WI38 (cell line): ENCODE measurements around the gene NOS1AP.

Experiments used
- H3K4me3 ChIP-seq: 2 replicates; pipeline ENCODE4 v1.5.1; 2011; ENCODE audit warnings: low read depth, mild to moderate bottlenecking, control low read depth, low read length
- CTCF ChIP-seq: IDR thresholded peaks from 2 replicates; pipeline ENCODE4 v1.5.1; 2012; ENCODE audit warnings: low read depth, mild to moderate bottlenecking, control low read depth, low read length

Gene NOS1AP

GRCh38 chr1:162283657-162284056 lies 214.2 kb downstream of the NOS1AP start:
- no peak overlapping the region for H3K4me3 ChIP-seq
- no peak for TF ChIP-seq CTCF

- TF ChIP-seq CTCF = no peak
- H3K4me3 ChIP-seq = no peak overlapping the region
These were observed 214.9 kb downstream of the NOS1AP start for GRCh38 chr1:162284206-162284955.

- no peak overlapping the region for H3K4me3 ChIP-seq
- TF ChIP-seq CTCF = no peak
These were observed 215.7 kb downstream of the NOS1AP start for GRCh38 chr1:162285149-162285561.

GRCh38 chr1:162291000-162291399 lies 221.5 kb downstream of the NOS1AP start:
- no peak for TF ChIP-seq CTCF
- no peak overlapping the region for H3K4me3 ChIP-seq

- TF ChIP-seq CTCF = no peak
These were observed 222.9 kb downstream of the NOS1AP start for GRCh38 chr1:162292422-162292849.

GRCh38 chr1:162293073-162293692 lies 223.7 kb downstream of the NOS1AP start:
- H3K4me3 ChIP-seq = no peak overlapping the region
- TF ChIP-seq CTCF = no peak

More at GRCh38 chr1:162292422-162292849, 222.9 kb downstream of the NOS1AP start:
- no peak overlapping the region for H3K4me3 ChIP-seq

GRCh38 chr1:162294015-162294414 lies 224.5 kb downstream of the NOS1AP start:
- no peak for TF ChIP-seq CTCF
- H3K4me3 ChIP-seq = no peak overlapping the region
